Osteocyte (in vitro differentiated cells): ENCODE measurements around the gene KLF6. TPM values are rescaled to one million over a fixed set of nuclear protein-coding genes. Genes with fewer than 3 reads are reported as not detected.

Experiments used
- DNase-seq: peaks from one replicate; pipeline ENCODE4 v3.0.0; 2021; ENCODE audit warnings: mixed read lengths; ENCODE audit not compliant: unreplicated experiment; ENCODE audit errors: extremely low spot score
- H3K27ac Mint-ChIP-seq: one replicate; pipeline ENCODE4 v1.8.0; 2021; ENCODE audit warnings: mild to moderate bottlenecking, mixed read lengths; ENCODE audit not compliant: unreplicated experiment
- H3K27me3 Mint-ChIP-seq: one replicate; pipeline ENCODE4 v1.8.0; 2021; ENCODE audit warnings: mixed read lengths; ENCODE audit not compliant: unreplicated experiment
- H3K36me3 Mint-ChIP-seq: one replicate; pipeline ENCODE4 v1.8.0; 2021; ENCODE audit warnings: mixed read lengths; ENCODE audit not compliant: unreplicated experiment
- H3K4me1 Mint-ChIP-seq: one replicate; pipeline ENCODE4 v1.8.0; 2021; ENCODE audit warnings: mixed read lengths; ENCODE audit not compliant: unreplicated experiment
- H3K4me3 Mint-ChIP-seq: one replicate; pipeline ENCODE4 v1.8.0; 2021; ENCODE audit warnings: mild to moderate bottlenecking, moderate library complexity, mixed read lengths; ENCODE audit not compliant: unreplicated experiment
- H3K9me3 Mint-ChIP-seq: one replicate; pipeline ENCODE4 v1.8.0; 2021; ENCODE audit warnings: mixed read lengths; ENCODE audit not compliant: unreplicated experiment
- total RNA-seq: library from RNA; stranded (reverse); gene quantifications from 2 replicates; pipeline ENCODE4 v1.2.1, GENCODE V29; 2021
- TF ChIP-seq, protein P1 (sequence below): fragments of 200-600 bp; sonication (generic); IDR thresholded peaks from 2 replicates; pipeline ENCODE4 v1.5.0; 2021; ENCODE audit warnings: antibody characterized with exemption, mild to moderate bottlenecking, moderate library complexity

The KLF6 gene
- total RNA-seq, 1 donor from 2014 or later: 341 TPM

- Mint-ChIP-seq H3K4me1 (peaks cover 16% of the 10 kb centered on the region), H3K9me3 (no peaks in the 10 kb centered on the region), H3K27ac (no peak overlapping the region), H3K36me3 (no peaks in the 10 kb centered on the region), H3K27me3 (peaks cover 3% of the 10 kb centered on the region), H3K4me3 (no peak overlapping the region)
- peak; percentile 15 for DNase-seq
- TF ChIP-seq, protein P1, sequence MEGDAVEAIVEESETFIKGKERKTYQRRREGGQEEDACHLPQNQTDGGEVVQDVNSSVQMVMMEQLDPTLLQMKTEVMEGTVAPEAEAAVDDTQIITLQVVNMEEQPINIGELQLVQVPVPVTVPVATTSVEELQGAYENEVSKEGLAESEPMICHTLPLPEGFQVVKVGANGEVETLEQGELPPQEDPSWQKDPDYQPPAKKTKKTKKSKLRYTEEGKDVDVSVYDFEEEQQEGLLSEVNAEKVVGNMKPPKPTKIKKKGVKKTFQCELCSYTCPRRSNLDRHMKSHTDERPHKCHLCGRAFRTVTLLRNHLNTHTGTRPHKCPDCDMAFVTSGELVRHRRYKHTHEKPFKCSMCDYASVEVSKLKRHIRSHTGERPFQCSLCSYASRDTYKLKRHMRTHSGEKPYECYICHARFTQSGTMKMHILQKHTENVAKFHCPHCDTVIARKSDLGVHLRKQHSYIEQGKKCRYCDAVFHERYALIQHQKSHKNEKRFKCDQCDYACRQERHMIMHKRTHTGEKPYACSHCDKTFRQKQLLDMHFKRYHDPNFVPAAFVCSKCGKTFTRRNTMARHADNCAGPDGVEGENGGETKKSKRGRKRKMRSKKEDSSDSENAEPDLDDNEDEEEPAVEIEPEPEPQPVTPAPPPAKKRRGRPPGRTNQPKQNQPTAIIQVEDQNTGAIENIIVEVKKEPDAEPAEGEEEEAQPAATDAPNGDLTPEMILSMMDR: no peak
Observed at GRCh38 chr10:3762309-3762708, 22.7 kb downstream of the KLF6 start.

GRCh38 chr10:3761904-3762303, 23.1 kb downstream of the KLF6 start:
- no peaks in the 10 kb centered on the region for H3K36me3 Mint-ChIP-seq
- TF ChIP-seq, protein P1: no peak
- DNase-seq: peak; percentile 59
- H3K27me3 Mint-ChIP-seq: peaks cover 3% of the 10 kb centered on the region
- no peak overlapping the region for H3K4me3 Mint-ChIP-seq
- H3K27ac Mint-ChIP-seq: no peak overlapping the region
- H3K4me1 Mint-ChIP-seq: peaks cover 16% of the 10 kb centered on the region
- no peaks in the 10 kb centered on the region for H3K9me3 Mint-ChIP-seq

- H3K36me3 Mint-ChIP-seq: no peaks in the 10 kb centered on the region
- TF ChIP-seq, protein P1: no peak
Observed at GRCh38 chr10:3761021-3761686, 23.9 kb downstream of the KLF6 start.

GRCh38 chr10:3760083-3760482, 24.9 kb downstream of the KLF6 start:
- TF ChIP-seq, protein P1: no peak
- Mint-ChIP-seq H3K36me3 (no peaks in the 10 kb centered on the region), H3K9me3 (no peaks in the 10 kb centered on the region), H3K27me3 (peaks cover under 1% of the 10 kb centered on the region), H3K27ac (no peak overlapping the region), H3K4me3 (no peak overlapping the region), H3K4me1 (peaks cover 10% of the 10 kb centered on the region)
- DNase-seq: peak; percentile 56

More at GRCh38 chr10:3761021-3761686, 23.9 kb downstream of the KLF6 start:
- Mint-ChIP-seq H3K4me3 (no peak overlapping the region), H3K27me3 (peaks cover 3% of the 10 kb centered on the region), H3K9me3 (no peaks in the 10 kb centered on the region), H3K4me1 (peaks cover 11% of the 10 kb centered on the region), H3K27ac (no peak overlapping the region)
- peak; percentile 8 for DNase-seq

DNA sequence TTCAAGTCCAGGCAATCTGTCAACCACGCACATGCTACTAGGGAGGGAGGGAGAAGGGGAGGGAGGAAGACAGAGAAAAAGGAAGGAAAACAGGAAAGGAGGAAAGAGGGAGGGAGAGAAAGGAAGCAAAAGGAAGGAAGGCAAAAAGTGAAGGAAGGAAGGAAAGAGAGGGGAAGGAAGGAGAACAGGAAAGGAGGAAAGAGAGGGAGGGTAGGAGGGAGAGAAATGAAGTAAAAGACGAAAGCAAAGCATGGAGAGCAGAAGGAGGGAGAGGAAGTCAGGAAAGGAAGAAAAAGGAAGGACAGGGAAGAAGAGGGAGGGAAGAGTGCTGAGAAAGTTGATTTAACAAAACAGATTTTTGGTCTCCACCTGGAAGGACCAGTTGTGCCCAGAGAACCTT, 25.6 kb downstream of the KLF6 start:
- Mint-ChIP-seq H3K27me3 (no peaks in the 10 kb centered on the region), H3K36me3 (no peaks in the 10 kb centered on the region), H3K4me3 (no peak overlapping the region), H3K4me1 (peaks cover 13% of the 10 kb centered on the region), H3K9me3 (no peaks in the 10 kb centered on the region), H3K27ac (no peak overlapping the region)
- TF ChIP-seq, protein P1: no peak
- no peak for DNase-seq
